ENCODE data around the gene COG4. TPM values are rescaled to one million over a fixed set of nuclear protein-coding genes. Genes with fewer than 3 reads are reported as not detected.

COG4 gene
- total RNA-seq (2022; extraction: Qiagen RNA extraction), result 28.0 to 32.9 TPM (median 31.7 TPM) in 5 replicates

GRCh38 chr16:70523076-70523742, at the start of gene COG4:
TSS of gene COG4 (minus strand) at chr16:70523554. CDS start at chr16:70523543, 11 bp downstream.

GRCh38 chr16:70523743-70524398, 517 bp upstream of the COG4 start, which contains the start of gene SF3B3:
TSS of gene SF3B3 (plus strand) at chr16:70523816. CDS start at chr16:70526657, 2,841 bp downstream.

GRCh38 chr16:70454222-70455034, 68.9 kb downstream of the COG4 start, which contains the start of gene FCSK:
TSS of gene FCSK (plus strand) at chr16:70454595. CDS start at chr16:70463191, 8,596 bp downstream.

GRCh38 chr16:70438969-70439862, 84.1 kb downstream of the COG4 start, which contains the start of gene ST3GAL2:
TSS of gene ST3GAL2 (minus strand) at chr16:70439100. CDS start at chr16:70398530, 40,570 bp downstream.

Other genes starting within 250 kb of the COG4 start
- 92.0 to 102 TPM (median 99.2 TPM) in 5 replicates for gene AARS1, start 234.0 kb downstream of the COG4 start, total RNA-seq (2022; extraction: Qiagen RNA extraction)
- gene DDX19B, start 224.4 kb downstream of the COG4 start, total RNA-seq (2022; extraction: Qiagen RNA extraction), result 28.0 to 33.6 TPM (median 29.5 TPM) in 5 replicates
- gene DDX19A, start 176.7 kb downstream of the COG4 start, total RNA-seq (2022; extraction: Qiagen RNA extraction), result 38.1 to 41.1 TPM (median 40.1 TPM) in 5 replicates
- 18.8 to 25.0 TPM (median 24.7 TPM) in 5 replicates for gene ST3GAL2, start 84.5 kb downstream of the COG4 start, total RNA-seq (2022; extraction: Qiagen RNA extraction)
- 4.6 to 6.0 TPM (median 5.5 TPM) in 5 replicates for gene FCSK, start 69.0 kb downstream of the COG4 start, total RNA-seq (2022; extraction: Qiagen RNA extraction)
- gene SF3B3, start 262 bp upstream of the COG4 start, total RNA-seq (2022; extraction: Qiagen RNA extraction), result 137 to 205 TPM (median 200 TPM) in 5 replicates
- gene IL34, start 123.0 kb upstream of the COG4 start, total RNA-seq (2022; extraction: Qiagen RNA extraction), result 0.48 to 1.1 TPM (median 0.72 TPM) in 5 replicates
- gene MTSS2, start 162.5 kb upstream of the COG4 start, total RNA-seq (2022; extraction: Qiagen RNA extraction), result 36.5 to 58.7 TPM (median 57.6 TPM) in 5 replicates